ENCODE data around the gene RHEB. TPM values are rescaled to one million over a fixed set of nuclear protein-coding genes. Genes with fewer than 3 reads are reported as not detected.

RHEB gene
- total and polyA plus RNA-seq, 2 of the 13 experiments (the other 11 are each of a cell fraction or from before 2014, with no cell fraction given) = 55.0 to 77.6 TPM

DNA sequence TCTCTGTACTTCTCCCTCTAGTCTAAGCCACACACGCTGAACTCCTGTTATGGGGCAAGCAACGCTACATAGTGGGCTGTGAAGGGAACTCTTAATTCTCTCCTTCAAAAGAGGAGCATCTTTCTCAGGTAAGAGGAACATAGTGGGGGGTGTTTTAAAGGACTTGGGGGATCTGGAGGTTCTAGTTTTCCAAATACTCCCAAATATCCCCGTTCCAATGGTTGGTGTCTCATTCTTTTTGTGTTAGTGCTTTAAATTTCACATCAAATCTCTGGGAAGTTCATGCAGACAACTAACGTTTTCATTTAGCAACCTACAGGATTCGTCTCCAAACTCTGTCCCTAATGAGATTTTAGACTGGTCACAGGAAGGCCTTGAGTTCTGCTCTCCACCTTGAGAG, 97.5 kb downstream of the RHEB start:
- no TSS peak for BruUV-seq (replicated peaks)
- H3K9ac ChIP-seq (ENCODE audit: insufficient read depth, low read depth, low read length) = no peak overlapping the region
- H3K4me3 ChIP-seq (replicated peaks in 1 of 3; ENCODE audit: insufficient read depth in 1 of 3, low read depth in 2 of 3, low read length in 3 of 3) = no peak overlapping the region
- no peak overlapping the region for H3K27ac ChIP-seq (ENCODE audit: extremely low read length, insufficient read depth, low read length)
- H3K4me2 ChIP-seq (ENCODE audit: low read depth, low read length) = no peak overlapping the region
- no peak for ATAC-seq
- H3K9me3 ChIP-seq (ENCODE audit: low read length) = no peaks in the 10 kb centered on the region; the same call in 1 of the 2 replicates
- DNase-seq (ENCODE audit: low spot score) = no peak
- H4K20me1 ChIP-seq (ENCODE audit: insufficient read depth, low read length) = peaks cover 2% of the 10 kb centered on the region; the same call in 1 of the 2 replicates
- 9% methylated on average over 5 of the region's 5 CpGs for WGBS (ENCODE audit: low lambda C conversion rate)
- H3K79me2 ChIP-seq (ENCODE audit: insufficient read depth, low read length) = no peaks in the 10 kb centered on the region
- TF ChIP-seq ZFAT (CRISPR knock-in tag; conservative IDR thresholded peaks at IDR 0.05) (no peak), KLF15 (CRISPR knock-in tag; IDR thresholded peaks at IDR 0.05; ENCODE audit: borderline replicate concordance) (no peak), KDM2A (CRISPR knock-in tag; IDR thresholded peaks at IDR 0.05; ENCODE audit: borderline replicate concordance, low read depth) (no peak), HMGA1 (CRISPR knock-in tag; conservative IDR thresholded peaks at IDR 0.05) (no peak), NKX3-1 (CRISPR knock-in tag; IDR thresholded peaks at IDR 0.05) (no peak), ZNF562 (CRISPR knock-in tag; IDR thresholded peaks at IDR 0.05; ENCODE audit: borderline replicate concordance) (no peak), ZNF20 (CRISPR knock-in tag; IDR thresholded peaks at IDR 0.05) (no peak), ZNF33A (CRISPR knock-in tag; IDR thresholded peaks at IDR 0.05; ENCODE audit: borderline replicate concordance) (no peak), HOXA7 (CRISPR knock-in tag; IDR thresholded peaks at IDR 0.05) (no peak), ZNF660 (CRISPR knock-in tag; IDR thresholded peaks at IDR 0.05; ENCODE audit: borderline replicate concordance, low read depth) (no peak), MAFK (conservative IDR thresholded peaks at IDR 0.05 in 1 of 2, IDR thresholded peaks at IDR 0.05 in 1 of 2; ENCODE audit: low read length in 2 of 2) (no peak), POLR2G (IDR thresholded peaks at IDR 0.05; ENCODE audit: low read depth, low read length) (no peak), JUN (CRISPR knock-in tag; IDR thresholded peaks at IDR 0.05) (no peak), ZFP1 (CRISPR knock-in tag; IDR thresholded peaks at IDR 0.05) (no peak), ZSCAN9 (CRISPR knock-in tag; IDR thresholded peaks at IDR 0.05; ENCODE audit: borderline replicate concordance) (no peak), RFX5 (IDR thresholded peaks at IDR 0.05; ENCODE audit: low read depth, low read length) (no peak), HOXD1 (CRISPR knock-in tag; IDR thresholded peaks at IDR 0.05) (no peak), ZNF230 (CRISPR knock-in tag; IDR thresholded peaks at IDR 0.05) (no peak)
- TF ChIP-seq, protein P1, sequence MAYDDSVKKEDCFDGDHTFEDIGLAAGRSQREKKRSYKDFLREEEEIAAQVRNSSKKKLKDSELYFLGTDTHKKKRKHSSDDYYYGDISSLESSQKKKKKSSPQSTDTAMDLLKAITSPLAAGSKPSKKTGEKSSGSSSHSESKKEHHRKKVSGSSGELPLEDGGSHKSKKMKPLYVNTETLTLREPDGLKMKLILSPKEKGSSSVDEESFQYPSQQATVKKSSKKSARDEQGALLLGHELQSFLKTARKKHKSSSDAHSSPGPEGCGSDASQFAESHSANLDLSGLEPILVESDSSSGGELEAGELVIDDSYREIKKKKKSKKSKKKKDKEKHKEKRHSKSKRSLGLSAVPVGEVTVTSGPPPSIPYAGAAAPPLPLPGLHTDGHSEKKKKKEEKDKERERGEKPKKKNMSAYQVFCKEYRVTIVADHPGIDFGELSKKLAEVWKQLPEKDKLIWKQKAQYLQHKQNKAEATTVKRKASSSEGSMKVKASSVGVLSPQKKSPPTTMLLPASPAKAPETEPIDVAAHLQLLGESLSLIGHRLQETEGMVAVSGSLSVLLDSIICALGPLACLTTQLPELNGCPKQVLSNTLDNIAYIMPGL (CRISPR knock-in tag; IDR thresholded peaks at IDR 0.05; ENCODE audit: borderline replicate concordance in 1 of 2, low read depth in 1 of 2) = no peak
- no peak for FAIRE-seq
- no peak overlapping the region for H2AFZ ChIP-seq (ENCODE audit: low read length)
- CTCF ChIA-PET (ENCODE audit: low intra/inter-chr PET ratio, low total read pairs) = no interaction called here
- in situ Hi-C loops (cut with HindIII; ENCODE audit: extremely low pct_ligation_motif_present, low pct_unique_long_range_greater_than_20kb) = no loop called here
- no peaks in the 10 kb centered on the region for H3K36me3 ChIP-seq (replicated peaks in 1 of 2; ENCODE audit: control insufficient read depth in 1 of 2, insufficient read depth in 2 of 2, low read length in 2 of 2)
- POLR2A ChIA-PET = no interaction called here
- H3K4me1 ChIP-seq (ENCODE audit: insufficient read depth, low read length) = no peaks in the 10 kb centered on the region; the same call in 1 of the 2 replicates
- H3K27me3 ChIP-seq (ENCODE audit: control insufficient read depth in 1 of 2, insufficient read depth in 2 of 2, low read length in 2 of 2) = peaks cover 6 to 18% of the 10 kb centered on the region in 2 experiments; a peak in 4 of 5 replicates
- intact Hi-C loops (cut with micrococcal nuclease; ENCODE audit: unreplicated experiment) = no loop called here

All from HepG2 (cell line).